C4-2B (cell line): ENCODE data around the gene ASB12.
"Not testable (repeated sequence)": the region's sequence is repeated elsewhere in the genome, so short reads cannot be mapped to it uniquely, and the experiment has no call there.

ENCODE experiments used
- H3K27ac ChIP-seq: fragments of 450-650 bp; 2 replicates; pipeline ENCODE4 v1.5.1; 2017
- ZFX ChIP-seq: fragments of 450-650 bp; IDR thresholded peaks from 2 replicates; pipeline ENCODE4 v1.6.1; 2017
- TF ChIP-seq, protein P1 (sequence below): fragments of 450-650 bp; conservative IDR thresholded peaks from 2 replicates; pipeline ENCODE4 v1.5.1; 2017; ENCODE audit warnings: mild to moderate bottlenecking

The ASB12 gene, protein sequence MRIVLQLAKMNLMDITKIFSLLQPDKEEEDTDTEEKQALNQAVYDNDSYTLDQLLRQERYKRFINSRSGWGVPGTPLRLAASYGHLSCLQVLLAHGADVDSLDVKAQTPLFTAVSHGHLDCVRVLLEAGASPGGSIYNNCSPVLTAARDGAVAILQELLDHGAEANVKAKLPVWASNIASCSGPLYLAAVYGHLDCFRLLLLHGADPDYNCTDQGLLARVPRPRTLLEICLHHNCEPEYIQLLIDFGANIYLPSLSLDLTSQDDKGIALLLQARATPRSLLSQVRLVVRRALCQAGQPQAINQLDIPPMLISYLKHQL

DNA sequence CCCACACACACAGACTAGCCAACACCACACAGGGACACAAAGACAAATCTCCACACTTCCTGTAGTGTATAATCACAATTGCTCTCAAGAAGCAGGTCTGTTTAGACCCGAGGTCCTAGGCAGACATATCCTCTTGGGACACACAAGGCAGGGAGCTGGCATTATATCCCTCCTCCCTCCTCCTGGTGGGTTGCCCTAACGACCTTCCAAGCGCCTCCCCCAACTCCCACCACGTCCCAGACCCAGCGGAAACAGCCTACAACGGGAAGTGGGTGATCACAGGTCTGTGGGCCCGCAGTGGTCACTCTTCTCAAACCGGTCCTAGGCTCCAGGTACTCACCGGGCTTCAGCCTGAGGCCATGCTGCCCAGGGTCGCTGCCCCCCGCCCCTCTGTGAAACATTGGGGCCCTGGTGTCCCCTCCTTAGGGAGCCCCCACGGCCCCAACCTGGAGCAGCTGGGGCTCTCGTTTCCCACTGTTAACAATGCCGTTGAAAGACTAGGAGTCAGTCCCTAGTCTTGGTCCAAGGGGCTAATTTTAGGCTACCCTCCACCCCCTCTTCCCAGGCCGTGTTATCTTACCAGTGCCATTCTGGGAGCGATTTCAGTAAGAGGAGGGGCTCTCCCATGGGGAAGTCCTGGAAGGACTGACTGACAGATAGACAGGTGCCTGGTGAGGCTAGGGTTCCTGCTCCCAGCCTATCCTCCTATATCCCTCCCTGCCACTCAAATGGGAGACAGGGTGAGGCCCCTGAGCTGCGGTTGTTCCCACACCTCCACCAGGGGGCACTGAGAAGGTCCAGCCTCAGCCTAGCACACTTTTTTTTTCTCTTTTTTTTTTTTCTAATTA, at the start of gene ASB12:
TSS of gene ASB12 (minus strand) at position 485 of the 848 bp plus-strand sequence. CDS start 4,957 bp downstream, outside the sequence.
- no peak within 1 kb of the TSS for H3K27ac ChIP-seq
- TF ChIP-seq, protein P1, sequence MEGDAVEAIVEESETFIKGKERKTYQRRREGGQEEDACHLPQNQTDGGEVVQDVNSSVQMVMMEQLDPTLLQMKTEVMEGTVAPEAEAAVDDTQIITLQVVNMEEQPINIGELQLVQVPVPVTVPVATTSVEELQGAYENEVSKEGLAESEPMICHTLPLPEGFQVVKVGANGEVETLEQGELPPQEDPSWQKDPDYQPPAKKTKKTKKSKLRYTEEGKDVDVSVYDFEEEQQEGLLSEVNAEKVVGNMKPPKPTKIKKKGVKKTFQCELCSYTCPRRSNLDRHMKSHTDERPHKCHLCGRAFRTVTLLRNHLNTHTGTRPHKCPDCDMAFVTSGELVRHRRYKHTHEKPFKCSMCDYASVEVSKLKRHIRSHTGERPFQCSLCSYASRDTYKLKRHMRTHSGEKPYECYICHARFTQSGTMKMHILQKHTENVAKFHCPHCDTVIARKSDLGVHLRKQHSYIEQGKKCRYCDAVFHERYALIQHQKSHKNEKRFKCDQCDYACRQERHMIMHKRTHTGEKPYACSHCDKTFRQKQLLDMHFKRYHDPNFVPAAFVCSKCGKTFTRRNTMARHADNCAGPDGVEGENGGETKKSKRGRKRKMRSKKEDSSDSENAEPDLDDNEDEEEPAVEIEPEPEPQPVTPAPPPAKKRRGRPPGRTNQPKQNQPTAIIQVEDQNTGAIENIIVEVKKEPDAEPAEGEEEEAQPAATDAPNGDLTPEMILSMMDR = peak; percentile 16; the same call in 1 of the 2 replicates
- no peak for TF ChIP-seq ZFX

DNA sequence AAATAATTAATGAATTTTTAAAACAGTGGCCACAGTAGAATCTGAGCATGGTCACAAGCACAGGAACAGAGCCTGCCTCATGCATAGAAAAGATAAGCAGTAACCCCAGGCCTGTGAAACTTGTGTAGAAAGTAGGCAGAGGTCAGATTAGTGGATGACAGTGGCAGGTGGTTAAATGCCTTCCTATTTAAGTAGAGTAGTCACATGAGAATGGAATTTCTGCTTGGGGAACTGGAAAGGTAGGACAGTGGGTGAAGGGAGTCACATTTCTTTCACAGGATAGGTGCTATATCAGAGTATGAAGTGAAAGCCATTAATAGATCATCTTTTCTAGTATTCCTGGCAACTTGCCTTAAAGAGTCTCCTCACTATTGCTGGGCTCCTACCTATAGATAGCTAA, 34.9 kb upstream of the ASB12 start:
- no peak overlapping the region for H3K27ac ChIP-seq
- no peak for TF ChIP-seq ZFX
- TF ChIP-seq, protein P1 = no peak

DNA sequence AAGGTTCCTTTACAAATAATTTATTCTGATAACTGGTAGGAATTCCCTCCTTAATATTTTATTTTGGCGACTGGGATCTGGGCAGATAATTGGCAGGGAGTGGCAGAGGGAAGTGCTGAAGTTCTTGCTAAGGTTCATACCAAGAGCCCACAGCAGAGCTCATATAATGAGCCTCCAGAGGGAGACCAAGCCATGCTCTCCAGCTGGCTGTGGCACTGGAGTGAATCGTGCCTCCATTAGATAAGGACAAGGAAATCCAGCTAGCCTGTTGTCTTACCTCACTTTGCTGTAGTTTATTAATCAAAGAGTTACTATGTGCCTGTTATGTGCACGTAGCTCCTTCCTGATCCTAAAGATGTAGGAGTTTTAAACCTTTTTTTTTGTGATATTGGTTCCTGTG, 1.3 kb downstream of the ASB12 start:
- no peak for TF ChIP-seq ZFX
- TF ChIP-seq, protein P1 = no peak; the same call in 1 of the 2 replicates
- no peak overlapping the region for H3K27ac ChIP-seq

DNA sequence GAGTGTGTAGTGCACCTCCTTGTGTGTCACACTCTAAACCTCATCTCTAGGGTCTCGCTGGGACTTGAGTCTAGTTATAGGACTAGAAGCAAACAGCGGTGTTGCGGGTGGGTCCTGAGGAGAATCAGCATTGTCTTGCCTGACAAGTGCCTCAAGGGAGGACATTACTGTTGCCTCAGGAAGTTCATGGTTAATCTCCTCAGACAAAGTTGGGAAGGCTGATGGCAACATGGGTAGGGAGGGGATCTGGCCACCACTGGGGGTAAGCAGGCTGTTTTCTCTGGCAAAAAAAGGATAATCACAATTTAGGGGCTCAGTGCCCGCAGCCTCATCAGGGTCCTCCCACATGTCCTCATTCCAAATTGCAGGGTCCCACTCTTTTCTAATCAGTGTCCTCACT, 12.4 kb downstream of the ASB12 start:
- TF ChIP-seq, protein P1 = no peak
- TF ChIP-seq ZFX = no peak
- no peak overlapping the region for H3K27ac ChIP-seq

DNA sequence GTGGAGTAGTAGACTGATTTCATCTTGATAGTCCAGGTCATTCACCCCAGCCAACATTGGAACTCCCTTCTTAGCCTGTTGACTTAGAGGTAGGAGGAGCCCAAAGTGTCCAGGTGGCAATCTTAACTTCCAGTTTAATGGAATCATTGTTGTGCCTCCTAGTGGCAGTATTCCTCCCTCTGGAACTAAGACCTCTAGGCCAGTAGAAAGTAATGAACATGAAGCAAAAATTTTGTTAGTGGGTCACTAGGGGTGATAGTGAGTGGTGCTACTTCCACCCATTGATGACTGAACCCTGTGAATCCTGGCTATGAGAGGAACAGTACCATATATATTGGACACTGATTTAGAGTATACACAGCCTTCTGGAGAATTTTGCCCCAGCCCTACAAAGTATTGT, 16.4 kb downstream of the ASB12 start:
- not testable (repeated sequence) for H3K27ac ChIP-seq
- TF ChIP-seq, protein P1 = peak; percentile 28

DNA sequence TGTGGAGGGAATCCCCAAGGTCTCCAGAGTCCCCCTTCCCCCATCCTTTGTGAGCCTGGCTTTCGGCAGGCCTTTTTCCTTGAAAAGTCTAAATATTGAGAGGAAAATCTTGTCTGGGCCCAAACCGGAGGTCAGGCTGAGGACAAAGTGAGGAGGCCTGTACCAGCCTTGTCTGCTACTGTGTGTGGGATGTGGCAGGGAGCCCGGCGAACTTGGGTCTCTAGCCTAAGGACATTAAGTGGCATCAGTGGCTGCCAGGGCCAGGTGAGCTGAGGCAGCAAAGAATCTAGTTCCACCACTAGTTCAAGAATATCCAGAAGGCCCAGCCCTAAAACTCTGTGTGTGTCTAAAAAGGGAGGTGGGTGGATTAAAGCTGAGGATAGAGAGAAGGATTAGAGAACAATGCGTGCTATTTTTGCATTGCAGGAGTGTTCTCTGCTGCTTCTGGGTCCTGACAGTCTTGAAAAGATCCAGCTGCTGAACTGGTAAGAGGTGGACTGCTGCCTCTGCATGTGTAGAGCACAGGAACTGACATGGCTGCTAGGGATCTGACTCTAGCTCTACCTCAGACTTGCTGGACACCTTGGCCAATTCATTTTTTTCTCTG, 23.7 kb downstream of the ASB12 start:
- TF ChIP-seq, protein P1 = no peak; the same call in 1 of the 2 replicates
- no peak for TF ChIP-seq ZFX
- H3K27ac ChIP-seq = peak overlapping the region; percentile 83
